A673 (cell line): ENCODE results near the gene AMACR.

Experiments used
- EZH2 ChIP-seq: fragments of 200-600 bp; sonication (generic); IDR thresholded peaks from 2 replicates; pipeline ENCODE4 v1.6.1; 2017; ENCODE audit warnings: borderline replicate concordance, low read depth, mild to moderate bottlenecking, mixed read lengths, antibody characterized with exemption, low read length; ENCODE audit not compliant: poor library complexity, severe bottlenecking
- TF ChIP-seq, protein P1 (sequence below): fragments of 300-800, 200-600 bp; sonication (generic); conservative IDR thresholded peaks from 2 replicates; pipeline ENCODE4 v1.5.1; 2017; ENCODE audit warnings: low read depth, mild to moderate bottlenecking, antibody characterized with exemption, low read length, moderate library complexity, mixed read lengths

DNA sequence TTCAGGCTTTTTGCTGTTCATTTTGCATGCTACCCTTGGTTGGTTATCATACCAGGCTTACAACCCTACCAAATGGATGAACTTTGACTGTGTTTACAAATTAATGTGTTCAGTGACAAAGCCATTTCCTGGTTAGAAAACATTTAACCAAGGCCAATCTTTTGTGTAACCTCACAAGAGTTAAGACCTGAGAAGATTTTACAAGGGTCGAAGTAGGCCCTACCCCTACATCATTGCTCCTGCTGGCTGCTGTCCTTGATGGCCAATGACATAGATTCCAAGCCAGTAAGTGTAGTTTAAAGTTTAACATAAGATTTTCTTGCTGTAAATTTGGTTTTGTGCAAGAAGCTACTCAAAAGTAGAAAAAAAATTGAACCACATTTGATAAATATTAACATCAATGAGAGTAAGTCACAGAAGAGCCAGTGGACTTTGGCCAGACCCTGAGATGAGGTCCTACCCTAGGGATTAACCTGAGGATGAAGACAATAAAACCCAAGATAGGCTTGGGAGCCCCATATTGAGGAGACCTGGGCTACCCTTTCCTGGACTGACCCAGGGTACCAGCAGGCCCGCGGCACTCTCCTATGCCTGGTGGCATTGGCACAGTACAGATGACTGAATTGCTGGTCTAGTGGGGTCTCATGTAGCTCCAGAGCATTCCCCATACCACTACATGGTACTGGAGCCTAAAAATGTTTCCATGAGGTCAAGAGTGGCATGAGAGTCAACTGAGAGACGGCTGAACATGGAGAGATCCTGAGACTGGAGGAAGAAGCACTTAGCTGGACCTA lies 26.9 kb upstream of the AMACR start:
- TF ChIP-seq, protein P1, sequence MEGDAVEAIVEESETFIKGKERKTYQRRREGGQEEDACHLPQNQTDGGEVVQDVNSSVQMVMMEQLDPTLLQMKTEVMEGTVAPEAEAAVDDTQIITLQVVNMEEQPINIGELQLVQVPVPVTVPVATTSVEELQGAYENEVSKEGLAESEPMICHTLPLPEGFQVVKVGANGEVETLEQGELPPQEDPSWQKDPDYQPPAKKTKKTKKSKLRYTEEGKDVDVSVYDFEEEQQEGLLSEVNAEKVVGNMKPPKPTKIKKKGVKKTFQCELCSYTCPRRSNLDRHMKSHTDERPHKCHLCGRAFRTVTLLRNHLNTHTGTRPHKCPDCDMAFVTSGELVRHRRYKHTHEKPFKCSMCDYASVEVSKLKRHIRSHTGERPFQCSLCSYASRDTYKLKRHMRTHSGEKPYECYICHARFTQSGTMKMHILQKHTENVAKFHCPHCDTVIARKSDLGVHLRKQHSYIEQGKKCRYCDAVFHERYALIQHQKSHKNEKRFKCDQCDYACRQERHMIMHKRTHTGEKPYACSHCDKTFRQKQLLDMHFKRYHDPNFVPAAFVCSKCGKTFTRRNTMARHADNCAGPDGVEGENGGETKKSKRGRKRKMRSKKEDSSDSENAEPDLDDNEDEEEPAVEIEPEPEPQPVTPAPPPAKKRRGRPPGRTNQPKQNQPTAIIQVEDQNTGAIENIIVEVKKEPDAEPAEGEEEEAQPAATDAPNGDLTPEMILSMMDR = no peak
- TF ChIP-seq EZH2 = no peak
